HepG2 (cell line): ENCODE results near the gene SPTBN5. TPM values are rescaled to one million over a fixed set of nuclear protein-coding genes. Genes with fewer than 3 reads are reported as not detected.
A peak's percentile ranks its signal among the peaks of the same experiment; 100 is the strongest.

Experiments
- AHR ChIP-seq: IDR thresholded peaks from 2 replicates; pipeline ENCODE4 v1.6.1; 2018; ENCODE audit warnings: missing genetic modification reagents, missing compliant biosample characterization
- ARID5B ChIP-seq: IDR thresholded peaks from 2 replicates; pipeline ENCODE4 v1.4.0; 2020; ENCODE audit warnings: mild to moderate bottlenecking, missing genetic modification reagents
- CBFB ChIP-seq: sonication (generic); formaldehyde crosslinking; IDR thresholded peaks from 2 replicates; pipeline ENCODE4 v1.4.0; 2020; ENCODE audit warnings: missing genetic modification reagents
- CENPT ChIP-seq: sonication (generic); formaldehyde crosslinking; IDR thresholded peaks from 2 replicates; pipeline ENCODE4 v1.8.0; 2022; ENCODE audit warnings: low read depth, mild to moderate bottlenecking, moderate library complexity, missing genetic modification reagents
- ELF4 ChIP-seq: sonication (generic); formaldehyde crosslinking; IDR thresholded peaks from 2 replicates; pipeline ENCODE4 v1.5.0; 2020; ENCODE audit warnings: missing genetic modification reagents, mild to moderate bottlenecking, moderate library complexity, borderline replicate concordance
- GABPB1 ChIP-seq: IDR thresholded peaks from 2 replicates; pipeline ENCODE4 v1.6.1; 2016; ENCODE audit warnings: mild to moderate bottlenecking, missing genetic modification reagents, moderate library complexity, missing compliant biosample characterization
- MAFG ChIP-seq: sonication (generic); formaldehyde crosslinking; IDR thresholded peaks from 2 replicates; pipeline ENCODE4 v1.5.1; 2020; ENCODE audit warnings: mild to moderate bottlenecking, missing genetic modification reagents
- MXI1 ChIP-seq: IDR thresholded peaks from 3 replicates; pipeline ENCODE4 v1.6.1; 2012; ENCODE audit warnings: low read depth, low read length, inconsistent platforms, borderline replicate concordance
- NCOA2 ChIP-seq: sonication (generic); formaldehyde crosslinking; IDR thresholded peaks from 2 replicates; pipeline ENCODE4 v1.8.0; 2022; ENCODE audit warnings: inconsistent platforms
- NR3C1 ChIP-seq: sonication (generic); formaldehyde crosslinking; IDR thresholded peaks from 2 replicates; pipeline ENCODE4 v1.4.0; 2020; ENCODE audit warnings: missing genetic modification reagents
- PAWR ChIP-seq: sonication (generic); formaldehyde crosslinking; IDR thresholded peaks from 2 replicates; pipeline ENCODE4 v1.4.0; 2020; ENCODE audit warnings: missing genetic modification reagents, mild to moderate bottlenecking, borderline replicate concordance
- PAX8 ChIP-seq: sonication (generic); formaldehyde crosslinking; IDR thresholded peaks from 2 replicates; pipeline ENCODE4 v1.8.0; 2022; ENCODE audit warnings: mild to moderate bottlenecking, missing genetic modification reagents, borderline replicate concordance
- PHF8 ChIP-seq: sonication (generic); formaldehyde crosslinking; IDR thresholded peaks from 2 replicates; pipeline ENCODE4 v1.5.0; 2020; ENCODE audit warnings: missing genetic modification reagents
- STAG1 ChIP-seq: sonication (generic); formaldehyde crosslinking; IDR thresholded peaks from 2 replicates; pipeline ENCODE4 v1.4.0; 2020; ENCODE audit warnings: missing genetic modification reagents
- ZNF12 ChIP-seq: sonication (generic); formaldehyde crosslinking; IDR thresholded peaks from 2 replicates; pipeline ENCODE4 v1.5.0; 2020; ENCODE audit warnings: missing genetic modification reagents
- ZNF205 ChIP-seq: IDR thresholded peaks from 2 replicates; pipeline ENCODE4 v1.6.1; 2018; ENCODE audit warnings: missing biosample characterization, missing genetic modification reagents
- ZNF274 ChIP-seq: sonication (generic); formaldehyde crosslinking; IDR thresholded peaks from 2 replicates; pipeline ENCODE4 v1.5.1; 2020; ENCODE audit warnings: mild to moderate bottlenecking, missing genetic modification reagents
- ZNF704 ChIP-seq: sonication (generic); formaldehyde crosslinking; IDR thresholded peaks from 2 replicates; pipeline ENCODE4 v1.8.1; 2023; ENCODE audit warnings: mild to moderate bottlenecking, inconsistent platforms, moderate library complexity, missing genetic modification reagents, borderline replicate concordance
- ZNF850 ChIP-seq: sonication (generic); formaldehyde crosslinking; conservative IDR thresholded peaks from 2 replicates; pipeline ENCODE4 v1.9.0; 2021; ENCODE audit warnings: mild to moderate bottlenecking, missing genetic modification reagents
- polyA plus RNA-seq, 8 experiments: library from polyadenylated mRNA; depleted of rRNA in 3 of 8; stranded (reverse) in 7 of 8; unstranded in 1 of 8; fragments of >200 nt; fragmentation: Illumina TruSeq in 4 of 8; extraction: Trizol in 4 of 8; gene quantifications; 2 replicates each; pipeline versions ENCODE4 v1.2.1 to v1.2.3, GENCODE V29; 2011 to 2016; ENCODE audit warnings: low read depth in 4 of 8, missing spikeins in 1 of 8, mixed read lengths in 1 of 8; ENCODE audit not compliant: insufficient read depth in 1 of 8
- total RNA-seq, 5 experiments: library from RNA; depleted of rRNA; stranded (reverse); fragments of >200 nt; fragmentation: Illumina TruSeq; extraction: Trizol; gene quantifications; 2 replicates each; pipeline ENCODE4 v1.2.3, GENCODE V29; 2016; ENCODE audit warnings: low read depth in 1 of 5
- TF ChIP-seq, protein P1 (sequence below): sonication (generic); formaldehyde crosslinking; IDR thresholded peaks from 2 replicates; pipeline ENCODE4 v1.4.0; 2020; ENCODE audit warnings: mild to moderate bottlenecking, missing genetic modification reagents, borderline replicate concordance
- TF ChIP-seq, protein P2 (sequence below): sonication (generic); formaldehyde crosslinking; conservative IDR thresholded peaks from 2 replicates; pipeline ENCODE4 v1.5.0; 2020; ENCODE audit warnings: missing genetic modification reagents

The SPTBN5 gene
- total and polyA plus RNA-seq, 2 of the 13 experiments (the other 11 are each of a cell fraction or from before 2014, with no cell fraction given), result 0.01 to 0.07 TPM

GRCh38 chr15:41928100-41928499 lies 34.2 kb upstream of the SPTBN5 start (continued):
- TF ChIP-seq AHR, result no peak
- TF ChIP-seq ELF4, result no peak
- TF ChIP-seq, protein P1, sequence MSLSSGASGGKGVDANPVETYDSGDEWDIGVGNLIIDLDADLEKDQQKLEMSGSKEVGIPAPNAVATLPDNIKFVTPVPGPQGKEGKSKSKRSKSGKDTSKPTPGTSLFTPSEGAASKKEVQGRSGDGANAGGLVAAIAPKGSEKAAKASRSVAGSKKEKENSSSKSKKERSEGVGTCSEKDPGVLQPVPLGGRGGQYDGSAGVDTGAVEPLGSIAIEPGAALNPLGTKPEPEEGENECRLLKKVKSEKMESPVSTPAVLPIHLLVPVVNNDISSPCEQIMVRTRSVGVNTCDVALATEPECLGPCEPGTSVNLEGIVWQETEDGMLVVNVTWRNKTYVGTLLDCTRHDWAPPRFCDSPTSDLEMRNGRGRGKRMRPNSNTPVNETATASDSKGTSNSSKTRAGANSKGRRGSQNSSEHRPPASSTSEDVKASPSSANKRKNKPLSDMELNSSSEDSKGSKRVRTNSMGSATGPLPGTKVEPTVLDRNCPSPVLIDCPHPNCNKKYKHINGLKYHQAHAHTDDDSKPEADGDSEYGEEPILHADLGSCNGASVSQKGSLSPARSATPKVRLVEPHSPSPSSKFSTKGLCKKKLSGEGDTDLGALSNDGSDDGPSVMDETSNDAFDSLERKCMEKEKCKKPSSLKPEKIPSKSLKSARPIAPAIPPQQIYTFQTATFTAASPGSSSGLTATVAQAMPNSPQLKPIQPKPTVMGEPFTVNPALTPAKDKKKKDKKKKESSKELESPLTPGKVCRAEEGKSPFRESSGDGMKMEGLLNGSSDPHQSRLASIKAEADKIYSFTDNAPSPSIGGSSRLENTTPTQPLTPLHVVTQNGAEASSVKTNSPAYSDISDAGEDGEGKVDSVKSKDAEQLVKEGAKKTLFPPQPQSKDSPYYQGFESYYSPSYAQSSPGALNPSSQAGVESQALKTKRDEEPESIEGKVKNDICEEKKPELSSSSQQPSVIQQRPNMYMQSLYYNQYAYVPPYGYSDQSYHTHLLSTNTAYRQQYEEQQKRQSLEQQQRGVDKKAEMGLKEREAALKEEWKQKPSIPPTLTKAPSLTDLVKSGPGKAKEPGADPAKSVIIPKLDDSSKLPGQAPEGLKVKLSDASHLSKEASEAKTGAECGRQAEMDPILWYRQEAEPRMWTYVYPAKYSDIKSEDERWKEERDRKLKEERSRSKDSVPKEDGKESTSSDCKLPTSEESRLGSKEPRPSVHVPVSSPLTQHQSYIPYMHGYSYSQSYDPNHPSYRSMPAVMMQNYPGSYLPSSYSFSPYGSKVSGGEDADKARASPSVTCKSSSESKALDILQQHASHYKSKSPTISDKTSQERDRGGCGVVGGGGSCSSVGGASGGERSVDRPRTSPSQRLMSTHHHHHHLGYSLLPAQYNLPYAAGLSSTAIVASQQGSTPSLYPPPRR (CRISPR knock-in tag), result peak; percentile 92
- TF ChIP-seq CENPT (CRISPR knock-in tag), result no peak
- TF ChIP-seq PHF8 (CRISPR knock-in tag), result no peak
- no peak for TF ChIP-seq MXI1
- TF ChIP-seq PAX8 (CRISPR knock-in tag), result no peak
- TF ChIP-seq, protein P2, sequence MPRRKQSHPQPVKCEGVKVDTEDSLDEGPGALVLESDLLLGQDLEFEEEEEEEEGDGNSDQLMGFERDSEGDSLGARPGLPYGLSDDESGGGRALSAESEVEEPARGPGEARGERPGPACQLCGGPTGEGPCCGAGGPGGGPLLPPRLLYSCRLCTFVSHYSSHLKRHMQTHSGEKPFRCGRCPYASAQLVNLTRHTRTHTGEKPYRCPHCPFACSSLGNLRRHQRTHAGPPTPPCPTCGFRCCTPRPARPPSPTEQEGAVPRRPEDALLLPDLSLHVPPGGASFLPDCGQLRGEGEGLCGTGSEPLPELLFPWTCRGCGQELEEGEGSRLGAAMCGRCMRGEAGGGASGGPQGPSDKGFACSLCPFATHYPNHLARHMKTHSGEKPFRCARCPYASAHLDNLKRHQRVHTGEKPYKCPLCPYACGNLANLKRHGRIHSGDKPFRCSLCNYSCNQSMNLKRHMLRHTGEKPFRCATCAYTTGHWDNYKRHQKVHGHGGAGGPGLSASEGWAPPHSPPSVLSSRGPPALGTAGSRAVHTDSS (CRISPR knock-in tag), result no peak
- no peak for TF ChIP-seq MAFG
- TF ChIP-seq CBFB (CRISPR knock-in tag), result no peak
- no peak for TF ChIP-seq PAWR
- peak; percentile 81 for TF ChIP-seq ARID5B
- no peak for TF ChIP-seq ZNF205
- no peak; the same call in 1 of the 2 replicates for TF ChIP-seq ZNF12 (CRISPR knock-in tag)
- no peak for TF ChIP-seq NR3C1
- no peak for TF ChIP-seq STAG1 (CRISPR knock-in tag)
- no peak for TF ChIP-seq ZNF850 (CRISPR knock-in tag)
- TF ChIP-seq ZNF704 (CRISPR knock-in tag), result no peak
- TF ChIP-seq GABPB1, result no peak
- peak; percentile 39; the same call in 1 of the 2 replicates for TF ChIP-seq NCOA2 (CRISPR knock-in tag)
- TF ChIP-seq ZNF274 (CRISPR knock-in tag), result no peak
